ENCODE results near the gene SPI1.

- TF ChIP-seq CTCF (conservative IDR thresholded peaks at IDR 0.05) (no peak), ZFX (IDR thresholded peaks at IDR 0.05) (no peak)
These were observed 35.5 kb downstream of the SPI1 start for GRCh38 chr11:47342854-47343253.

Data from C4-2B (cell line).